Mucosa of descending colon (tissue), 3 donors: ENCODE results near the gene CRADD. TPM values are rescaled to one million over a fixed set of nuclear protein-coding genes. Genes with fewer than 3 reads are reported as not detected.

Source experiments
- ATAC-seq: fragments of 200-7000 bp; cut with Tn5 transposase; one replicate; pipeline ENCODE4 v1.9.1; 2020; ENCODE audit warnings: mild to moderate bottlenecking, moderate library complexity
- DNase-seq, 3 donors: peaks; one replicate each; pipeline ENCODE4 v3.0.0-alpha.2; 2020
- H3K36me3 ChIP-seq: fragments of 200-600 bp; one replicate; pipeline ENCODE4 v1.8.0; 2021; ENCODE audit warnings: low read depth, mild to moderate bottlenecking
- H3K4me1 ChIP-seq: fragments of 200-600 bp; one replicate; pipeline ENCODE4 v1.8.0; 2021; ENCODE audit warnings: low read depth, mild to moderate bottlenecking
- H3K4me3 ChIP-seq: fragments of 200-600 bp; one replicate; pipeline ENCODE4 v1.8.0; 2021; ENCODE audit warnings: mild to moderate bottlenecking
- H3K9me3 ChIP-seq: fragments of 200-600 bp; one replicate; pipeline ENCODE4 v1.8.0; 2021; ENCODE audit warnings: mild to moderate bottlenecking
- CTCF ChIP-seq: fragments of 200-600 bp; IDR thresholded peaks from one replicate; pipeline ENCODE4 v1.8.0; 2022; ENCODE audit warnings: antibody characterized with exemption, mild to moderate bottlenecking
- intact Hi-C, 2 donors: fragments of 100-400 bp; cut with DNase I in 1 of 2; cut with micrococcal nuclease in 1 of 2; formaldehyde crosslinking; loops; one replicate each; pipeline versions ENCODE4 v1.11.0 to v1.11.1; 2022; cut with DNase I, micrococcal nuclease
- total RNA-seq, 3 donors: library from RNA; stranded (reverse); fragmentation: NEBNext Ultra II Directional in 2 of 3; extraction: Animal tissue kit (Norgen Biotek cat#: 25700) in 2 of 3; gene quantifications; one replicate each; pipeline versions ENCODE4 v1.2.1 to v1.2.4, GENCODE V29; 2021 to 2023
- donor health status: DM: no; HTN: no; CAD: no; lungs with moderate emphysema.
- donor health status: DM: no; HTN: no; CAD: no.
- donor health status: DM: no; HTN: yes; CAD: no.

Gene CRADD
- total RNA-seq, 3 donors from 2014 or later = 18.4 to 27.9 (median 22.7) TPM

- intact Hi-C loops = no loop called here
- H3K4me3 ChIP-seq = no peak overlapping the region
- no peaks in the 10 kb centered on the region for H3K36me3 ChIP-seq
- DNase-seq (no peak), ATAC-seq (no peak)
- TF ChIP-seq CTCF = no peak
- H3K9me3 ChIP-seq = no peaks in the 10 kb centered on the region
- no peaks in the 10 kb centered on the region for H3K4me1 ChIP-seq
Observed at GRCh38 chr12:93653079-93653478, 24.1 kb upstream of the CRADD start.

GRCh38 chr12:93653712-93654111 is 23.5 kb upstream of the CRADD start:
- Histone ChIP-seq H3K9me3 (no peaks in the 10 kb centered on the region), H3K36me3 (no peaks in the 10 kb centered on the region), H3K4me1 (no peaks in the 10 kb centered on the region), H3K4me3 (no peak overlapping the region)
- DNase-seq (no peak), ATAC-seq (no peak)
- no peak for TF ChIP-seq CTCF
- intact Hi-C loops = no loop called here

GRCh38 chr12:93654421-93654820 is 22.8 kb upstream of the CRADD start:
- ATAC-seq (no peak), DNase-seq (no peak)
- no peak for TF ChIP-seq CTCF
- Histone ChIP-seq H3K9me3 (no peaks in the 10 kb centered on the region), H3K4me1 (no peaks in the 10 kb centered on the region), H3K4me3 (no peak overlapping the region), H3K36me3 (no peaks in the 10 kb centered on the region)
- intact Hi-C loops = no loop called here

GRCh38 chr12:93657071-93657470 is 20.1 kb upstream of the CRADD start:
- intact Hi-C loops = no loop called here
- DNase-seq (no peak), ATAC-seq (no peak)
- Histone ChIP-seq H3K4me1 (no peaks in the 10 kb centered on the region), H3K36me3 (no peaks in the 10 kb centered on the region), H3K9me3 (no peaks in the 10 kb centered on the region), H3K4me3 (no peak overlapping the region)
- TF ChIP-seq CTCF = no peak

- TF ChIP-seq CTCF = no peak
- no peak for DNase-seq
- Histone ChIP-seq H3K4me1 (no peaks in the 10 kb centered on the region), H3K4me3 (no peak overlapping the region), H3K9me3 (no peaks in the 10 kb centered on the region), H3K36me3 (no peaks in the 10 kb centered on the region)
- intact Hi-C loops = no loop called here
- ATAC-seq = no peak
Observed at GRCh38 chr12:93661021-93661420, 16.2 kb upstream of the CRADD start.
